Hematopoietic multipotent progenitor cell treated with erythropoietin and hydrocortisone succinate and interleukin-3 and kit ligand, for 6 days (in vitro differentiated cells): Measurements from ENCODE around the gene MSANTD3.
"Not testable (repeated sequence)": the region's sequence is repeated elsewhere in the genome, so short reads cannot be mapped to it uniquely, and the experiment has no call there.

Source experiments
- DNase-seq: peaks from one replicate; pipeline ENCODE4 v3.0.0-alpha.2; 2015

MSANTD3 gene

GRCh38 chr9:100426530-100427365 lies at the start of gene MSANTD3:
TSS of gene MSANTD3 (plus strand) at chr9:100427143. CDS start at chr9:100441939, 14,796 bp downstream.
- DNase-seq, result peak; percentile 75

GRCh38 chr9:100379862-100380261 lies 47.1 kb upstream of the MSANTD3 start:
- no peak for DNase-seq

GRCh38 chr9:100392989-100393388 lies 34.0 kb upstream of the MSANTD3 start:
- not testable (repeated sequence) for DNase-seq

- DNase-seq, result no peak
Observed at GRCh38 chr9:100394032-100394695, 32.8 kb upstream of the MSANTD3 start.

GRCh38 chr9:100394816-100395215 lies 32.1 kb upstream of the MSANTD3 start:
- DNase-seq, result no peak

GRCh38 chr9:100396769-100397168 lies 30.2 kb upstream of the MSANTD3 start:
- DNase-seq, result no peak

- no peak for DNase-seq
Observed at GRCh38 chr9:100397529-100398266, 29.2 kb upstream of the MSANTD3 start.

- DNase-seq, result no peak
Observed at GRCh38 chr9:100401042-100401441, 25.9 kb upstream of the MSANTD3 start.

GRCh38 chr9:100406962-100407361 lies 20.0 kb upstream of the MSANTD3 start:
- peak; percentile 49 for DNase-seq

- DNase-seq, result no peak
Observed at GRCh38 chr9:100408546-100409175, 18.3 kb upstream of the MSANTD3 start.

- no peak for DNase-seq
Observed at GRCh38 chr9:100409176-100409556, 17.8 kb upstream of the MSANTD3 start.

GRCh38 chr9:100411472-100412283 lies 15.3 kb upstream of the MSANTD3 start:
- peak; percentile 97 for DNase-seq

- DNase-seq, result no peak
Observed at GRCh38 chr9:100413839-100414420, 13.0 kb upstream of the MSANTD3 start.

- no peak for DNase-seq
Observed at GRCh38 chr9:100417815-100418214, 9.1 kb upstream of the MSANTD3 start.

GRCh38 chr9:100419166-100419565 lies 7.8 kb upstream of the MSANTD3 start:
- no peak for DNase-seq

- DNase-seq, result not testable (repeated sequence)
Observed at GRCh38 chr9:100421116-100421515, 5.8 kb upstream of the MSANTD3 start.

GRCh38 chr9:100425758-100426157 lies 1.2 kb upstream of the MSANTD3 start:
- DNase-seq, result no peak

- peak; percentile 42 for DNase-seq
Observed at GRCh38 chr9:100426189-100426529, 784 bp upstream of the MSANTD3 start.

GRCh38 chr9:100427366-100428263 lies 672 bp downstream of the MSANTD3 start:
- peak; percentile 76 for DNase-seq

GRCh38 chr9:100428871-100429654 lies 2.1 kb downstream of the MSANTD3 start:
- DNase-seq, result no peak
